OCI-LY1 (cell line): ENCODE measurements around the gene FAM50B.

ENCODE experiments used
- H2AFZ ChIP-seq: fragments of 200-600 bp; sonication (generic), shearing (Covaris generic); 2 replicates; pipeline ENCODE4 v1.6.0; 2014; ENCODE audit warnings: antibody characterized with exemption, mild to moderate bottlenecking, low read length
- H3F3A ChIP-seq: fragments of 200-600 bp; sonication (generic), shearing (Covaris generic); 2 replicates; pipeline ENCODE4 v1.6.0; 2014; ENCODE audit warnings: mild to moderate bottlenecking, antibody characterized with exemption, low read length, moderate library complexity; ENCODE audit not compliant: insufficient read depth
- H3K27ac ChIP-seq: fragments of 200-600 bp; sonication (generic); 2 replicates; pipeline ENCODE4 v1.5.1; 2014; ENCODE audit warnings: low read length, mixed run types, mild to moderate bottlenecking, low read depth; ENCODE audit not compliant: poor library complexity, severe bottlenecking
- H3K27me3 ChIP-seq: fragments of 200-600 bp; sonication (generic); 2 replicates; pipeline ENCODE4 v1.6.0; 2014; ENCODE audit warnings: antibody characterized with exemption, mild to moderate bottlenecking, low read length, moderate library complexity; ENCODE audit not compliant: insufficient read depth
- H3K36me3 ChIP-seq: fragments of 200-600 bp; sonication (generic); 2 replicates; pipeline ENCODE4 v1.6.1; 2014; ENCODE audit warnings: mild to moderate bottlenecking, antibody characterized with exemption, low read length, moderate library complexity, mixed read lengths; ENCODE audit not compliant: insufficient read depth
- H3K4me1 ChIP-seq: fragments of 200-600 bp; sonication (generic); 2 replicates; pipeline ENCODE4 v1.5.1; 2014; ENCODE audit warnings: mild to moderate bottlenecking, low read length, moderate library complexity; ENCODE audit not compliant: insufficient read depth, severe bottlenecking
- H3K4me2 ChIP-seq: fragments of 200-600 bp; sonication (generic), shearing (Covaris generic); 2 replicates; pipeline ENCODE4 v1.6.1; 2014; ENCODE audit warnings: low read length
- H3K4me3 ChIP-seq: fragments of 200-600 bp; sonication (generic); 2 replicates; pipeline ENCODE4 v1.5.1; 2014; ENCODE audit warnings: low read length, low read depth, mild to moderate bottlenecking, mixed read lengths; ENCODE audit not compliant: poor library complexity, severe bottlenecking
- H3K79me2 ChIP-seq: fragments of 200-600 bp; shearing (Covaris generic); 2 replicates; pipeline ENCODE4 v1.6.1; 2016; ENCODE audit warnings: mixed run types, low read length, mixed read lengths; ENCODE audit not compliant: insufficient read depth
- H3K9ac ChIP-seq: fragments of 200-600 bp; sonication (generic), shearing (Covaris generic); 2 replicates; pipeline ENCODE4 v1.6.1; 2014; ENCODE audit warnings: mild to moderate bottlenecking, low read length, mixed read lengths
- H3K9me2 ChIP-seq: fragments of 200-600 bp; sonication (generic), shearing (Covaris generic); 2 replicates; pipeline ENCODE4 v1.6.1; 2014; ENCODE audit warnings: low read depth, mild to moderate bottlenecking, low read length, mixed read lengths
- H3K9me3 ChIP-seq: fragments of 200-600 bp; shearing (Covaris generic); 2 replicates; pipeline ENCODE4 v1.6.1; 2014; ENCODE audit warnings: low read length, mixed read lengths
- H4K20me1 ChIP-seq: fragments of 200-600 bp; sonication (generic), shearing (Covaris generic); 2 replicates; pipeline ENCODE4 v1.6.0; 2016; ENCODE audit warnings: mild to moderate bottlenecking, low read length; ENCODE audit not compliant: insufficient read depth
- EZH2 ChIP-seq: fragments of 200-600 bp; sonication (generic), shearing (Covaris generic); IDR thresholded peaks from 2 replicates; pipeline ENCODE4 v1.8.0; 2017; ENCODE audit warnings: borderline replicate concordance, mixed run types, mild to moderate bottlenecking, antibody characterized with exemption, low read length, moderate library complexity, mixed read lengths
- TF ChIP-seq, protein P1 (sequence below): fragments of 200-600 bp; sonication (generic), shearing (Covaris generic); IDR thresholded peaks from 2 replicates; pipeline ENCODE4 v1.5.1; 2017; ENCODE audit warnings: mild to moderate bottlenecking, antibody characterized with exemption, low read length, moderate library complexity, mixed read lengths

FAM50B gene

DNA sequence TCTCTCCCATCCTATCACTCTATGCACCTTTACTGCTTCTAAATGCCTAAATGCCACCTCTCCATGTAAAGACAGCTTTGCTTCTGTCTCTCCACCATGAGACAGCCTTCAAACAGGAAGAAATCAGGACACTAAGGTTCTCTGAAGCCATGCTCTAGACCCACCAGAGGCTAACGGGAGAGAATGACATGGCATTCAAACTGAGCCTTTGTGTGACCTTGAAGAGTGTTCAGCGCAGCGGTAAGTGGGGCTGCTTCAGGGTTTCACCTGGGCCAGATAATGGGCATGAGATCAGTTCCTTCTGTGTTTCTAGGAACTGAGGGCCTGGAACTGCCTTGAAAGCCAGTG, 20.1 kb downstream of the FAM50B start:
- no peaks in the 10 kb centered on the region; the same call in 1 of the 2 replicates for H3K27me3 ChIP-seq
- no peaks in the 10 kb centered on the region for H4K20me1 ChIP-seq
- no peak overlapping the region for H3K9ac ChIP-seq
- H3K27ac ChIP-seq = no peak overlapping the region
- H3K9me2 ChIP-seq = no peaks in the 10 kb centered on the region
- TF ChIP-seq, protein P1, sequence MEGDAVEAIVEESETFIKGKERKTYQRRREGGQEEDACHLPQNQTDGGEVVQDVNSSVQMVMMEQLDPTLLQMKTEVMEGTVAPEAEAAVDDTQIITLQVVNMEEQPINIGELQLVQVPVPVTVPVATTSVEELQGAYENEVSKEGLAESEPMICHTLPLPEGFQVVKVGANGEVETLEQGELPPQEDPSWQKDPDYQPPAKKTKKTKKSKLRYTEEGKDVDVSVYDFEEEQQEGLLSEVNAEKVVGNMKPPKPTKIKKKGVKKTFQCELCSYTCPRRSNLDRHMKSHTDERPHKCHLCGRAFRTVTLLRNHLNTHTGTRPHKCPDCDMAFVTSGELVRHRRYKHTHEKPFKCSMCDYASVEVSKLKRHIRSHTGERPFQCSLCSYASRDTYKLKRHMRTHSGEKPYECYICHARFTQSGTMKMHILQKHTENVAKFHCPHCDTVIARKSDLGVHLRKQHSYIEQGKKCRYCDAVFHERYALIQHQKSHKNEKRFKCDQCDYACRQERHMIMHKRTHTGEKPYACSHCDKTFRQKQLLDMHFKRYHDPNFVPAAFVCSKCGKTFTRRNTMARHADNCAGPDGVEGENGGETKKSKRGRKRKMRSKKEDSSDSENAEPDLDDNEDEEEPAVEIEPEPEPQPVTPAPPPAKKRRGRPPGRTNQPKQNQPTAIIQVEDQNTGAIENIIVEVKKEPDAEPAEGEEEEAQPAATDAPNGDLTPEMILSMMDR = no peak
- no peak for TF ChIP-seq EZH2
- H3K36me3 ChIP-seq = no peaks in the 10 kb centered on the region
- no peaks in the 10 kb centered on the region for H3K4me1 ChIP-seq
- H3K4me3 ChIP-seq = no peak overlapping the region
- H2AFZ ChIP-seq = no peak overlapping the region
- H3F3A ChIP-seq = no peaks in the 10 kb centered on the region
- no peak overlapping the region for H3K4me2 ChIP-seq
- H3K79me2 ChIP-seq = no peaks in the 10 kb centered on the region
- H3K9me3 ChIP-seq = no peaks in the 10 kb centered on the region

GRCh38 chr6:3869632-3870527, 20.7 kb downstream of the FAM50B start:
- Histone ChIP-seq H3F3A (no peaks in the 10 kb centered on the region), H3K4me1 (no peaks in the 10 kb centered on the region), H3K27ac (no peak overlapping the region), H4K20me1 (no peaks in the 10 kb centered on the region), H3K9me3 (no peaks in the 10 kb centered on the region), H3K27me3 (no peaks in the 10 kb centered on the region; the same call in 1 of the 2 replicates), H3K36me3 (no peaks in the 10 kb centered on the region), H3K9ac (no peak overlapping the region), H3K4me3 (no peak overlapping the region), H2AFZ (no peak overlapping the region), H3K79me2 (no peaks in the 10 kb centered on the region), H3K9me2 (no peaks in the 10 kb centered on the region), H3K4me2 (no peak overlapping the region)
- TF ChIP-seq EZH2 = no peak
- TF ChIP-seq, protein P1 = no peak

- no peak overlapping the region for H3K9ac ChIP-seq
- no peak overlapping the region for H3K4me3 ChIP-seq
- TF ChIP-seq, protein P1 = no peak
- TF ChIP-seq EZH2 = no peak
- H3F3A ChIP-seq = no peaks in the 10 kb centered on the region
- no peaks in the 10 kb centered on the region for H3K4me1 ChIP-seq
- H4K20me1 ChIP-seq = no peaks in the 10 kb centered on the region
- no peaks in the 10 kb centered on the region; the same call in 1 of the 2 replicates for H3K27me3 ChIP-seq
- no peaks in the 10 kb centered on the region for H3K9me2 ChIP-seq
- H2AFZ ChIP-seq = no peak overlapping the region
- no peaks in the 10 kb centered on the region for H3K36me3 ChIP-seq
- H3K27ac ChIP-seq = no peak overlapping the region
- H3K4me2 ChIP-seq = no peak overlapping the region
- no peaks in the 10 kb centered on the region for H3K79me2 ChIP-seq
- no peaks in the 10 kb centered on the region for H3K9me3 ChIP-seq
These were observed 21.4 kb downstream of the FAM50B start for GRCh38 chr6:3870528-3870925.
